Fibroblast of mammary gland (primary cell): ENCODE measurements around the gene FRY.
A peak's percentile ranks its signal among the peaks of the same experiment; 100 is the strongest.

ENCODE experiments used
- DNase-seq: peaks from one replicate; pipeline ENCODE4 v3.0.0-alpha.2; 2010; ENCODE audit warnings: low read depth
- H3K4me3 ChIP-seq: 2 replicates; pipeline ENCODE4 v1.5.1; 2011; ENCODE audit warnings: low read depth, mild to moderate bottlenecking, low read length, moderate library complexity; ENCODE audit not compliant: control insufficient read depth
- TF ChIP-seq, protein P1 (sequence below): conservative IDR thresholded peaks from 2 replicates; pipeline ENCODE4 v1.5.1; 2011; ENCODE audit warnings: low read depth, low read length, inconsistent platforms; ENCODE audit not compliant: control insufficient read depth, insufficient read depth

FRY gene

DNA sequence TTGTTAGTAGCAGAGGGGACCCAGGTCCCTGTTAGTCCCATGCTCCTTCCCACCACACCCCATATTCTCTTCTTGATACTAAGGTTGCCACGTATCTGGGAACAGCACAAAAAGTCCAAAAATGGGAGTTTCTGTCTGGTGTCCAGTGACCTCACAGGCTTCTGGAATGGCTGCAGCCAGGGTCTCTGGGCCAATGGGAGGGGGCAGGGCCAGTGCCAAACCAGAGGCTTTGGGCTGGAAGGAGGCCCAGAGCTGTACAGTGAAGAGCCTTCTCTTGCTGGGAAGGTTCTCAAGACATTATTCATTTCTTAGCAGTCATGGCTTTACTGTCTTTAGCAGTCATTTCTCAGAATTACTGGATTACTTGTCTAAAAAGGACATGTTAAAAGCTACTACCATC lies 119.2 kb downstream of the FRY start:
- TF ChIP-seq, protein P1, sequence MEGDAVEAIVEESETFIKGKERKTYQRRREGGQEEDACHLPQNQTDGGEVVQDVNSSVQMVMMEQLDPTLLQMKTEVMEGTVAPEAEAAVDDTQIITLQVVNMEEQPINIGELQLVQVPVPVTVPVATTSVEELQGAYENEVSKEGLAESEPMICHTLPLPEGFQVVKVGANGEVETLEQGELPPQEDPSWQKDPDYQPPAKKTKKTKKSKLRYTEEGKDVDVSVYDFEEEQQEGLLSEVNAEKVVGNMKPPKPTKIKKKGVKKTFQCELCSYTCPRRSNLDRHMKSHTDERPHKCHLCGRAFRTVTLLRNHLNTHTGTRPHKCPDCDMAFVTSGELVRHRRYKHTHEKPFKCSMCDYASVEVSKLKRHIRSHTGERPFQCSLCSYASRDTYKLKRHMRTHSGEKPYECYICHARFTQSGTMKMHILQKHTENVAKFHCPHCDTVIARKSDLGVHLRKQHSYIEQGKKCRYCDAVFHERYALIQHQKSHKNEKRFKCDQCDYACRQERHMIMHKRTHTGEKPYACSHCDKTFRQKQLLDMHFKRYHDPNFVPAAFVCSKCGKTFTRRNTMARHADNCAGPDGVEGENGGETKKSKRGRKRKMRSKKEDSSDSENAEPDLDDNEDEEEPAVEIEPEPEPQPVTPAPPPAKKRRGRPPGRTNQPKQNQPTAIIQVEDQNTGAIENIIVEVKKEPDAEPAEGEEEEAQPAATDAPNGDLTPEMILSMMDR = no peak
- no peak overlapping the region for H3K4me3 ChIP-seq
- peak; percentile 89 for DNase-seq

DNA sequence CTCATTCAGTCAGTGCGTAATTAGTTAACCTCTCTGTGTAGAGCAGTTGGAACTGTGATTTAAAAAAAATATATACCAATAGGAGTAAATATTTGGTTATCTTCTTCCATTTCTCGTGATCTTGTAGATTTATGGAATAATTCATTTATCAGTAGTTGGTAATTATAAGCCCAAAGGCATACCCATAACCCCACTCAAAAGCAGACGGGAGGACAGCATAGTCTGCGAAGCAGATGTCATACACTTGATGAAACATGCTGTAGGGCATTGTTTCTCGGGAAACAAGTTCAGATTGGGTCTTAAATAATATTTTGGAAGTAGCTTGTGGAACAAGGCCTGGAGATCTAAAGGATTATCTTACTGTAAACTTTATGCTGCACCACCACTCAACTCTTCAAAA lies 119.7 kb downstream of the FRY start:
- H3K4me3 ChIP-seq = no peak overlapping the region
- TF ChIP-seq, protein P1 = no peak
- no peak for DNase-seq

DNA sequence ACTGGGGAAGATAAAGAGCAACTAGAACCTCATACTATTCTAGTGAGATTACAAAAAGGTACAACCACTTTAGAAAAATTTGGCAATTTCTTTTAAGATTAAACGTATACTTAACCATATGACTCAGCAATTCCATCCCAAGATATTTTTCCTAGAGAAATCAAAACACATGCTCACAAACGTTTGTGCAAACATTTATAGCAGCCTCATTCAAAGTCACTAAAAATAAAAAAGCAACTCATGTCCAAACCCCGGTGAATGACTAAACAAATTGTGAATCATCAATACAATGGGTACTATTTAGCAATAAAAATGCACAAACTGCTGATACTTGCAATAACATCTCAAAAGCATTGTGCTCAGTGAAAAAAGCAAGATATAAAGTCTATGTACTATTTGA lies 121.5 kb downstream of the FRY start:
- TF ChIP-seq, protein P1 = no peak
- DNase-seq = peak; percentile 93
- H3K4me3 ChIP-seq = no peak overlapping the region

DNA sequence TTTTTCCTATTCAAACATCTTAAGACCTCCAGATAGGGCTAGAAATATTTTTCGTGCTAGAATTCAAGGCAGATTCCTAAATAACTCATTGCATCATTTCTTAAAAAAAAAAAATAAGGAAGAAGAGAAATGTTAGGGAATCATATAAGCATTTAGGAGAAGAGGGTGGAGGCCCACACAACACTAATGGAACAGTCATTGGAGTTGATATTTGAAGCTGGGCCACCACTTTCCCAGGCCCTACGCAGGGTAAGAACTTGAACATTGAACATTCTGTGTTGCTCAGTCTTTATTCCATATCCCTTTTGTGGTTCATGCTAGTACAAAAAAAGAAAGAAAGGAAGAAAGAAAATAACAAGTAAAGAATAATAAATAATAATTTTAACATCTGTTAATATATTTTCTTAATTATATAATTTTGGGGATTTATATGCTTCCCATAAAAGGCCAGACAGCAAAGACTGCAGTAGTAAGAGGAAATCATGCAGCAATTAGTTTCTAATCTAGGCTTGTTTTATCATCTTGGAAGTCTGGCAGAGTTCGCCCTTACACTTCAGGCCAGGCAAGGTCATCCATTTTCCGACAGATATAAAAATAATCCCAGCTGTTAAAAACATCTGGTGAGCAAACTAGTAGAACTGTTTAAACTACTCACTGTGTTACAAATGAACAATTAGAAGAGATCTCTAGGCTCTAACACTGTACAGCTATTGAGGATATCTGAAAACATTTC lies 127.7 kb downstream of the FRY start:
- DNase-seq = no peak
- TF ChIP-seq, protein P1 = no peak
- no peak overlapping the region for H3K4me3 ChIP-seq

DNA sequence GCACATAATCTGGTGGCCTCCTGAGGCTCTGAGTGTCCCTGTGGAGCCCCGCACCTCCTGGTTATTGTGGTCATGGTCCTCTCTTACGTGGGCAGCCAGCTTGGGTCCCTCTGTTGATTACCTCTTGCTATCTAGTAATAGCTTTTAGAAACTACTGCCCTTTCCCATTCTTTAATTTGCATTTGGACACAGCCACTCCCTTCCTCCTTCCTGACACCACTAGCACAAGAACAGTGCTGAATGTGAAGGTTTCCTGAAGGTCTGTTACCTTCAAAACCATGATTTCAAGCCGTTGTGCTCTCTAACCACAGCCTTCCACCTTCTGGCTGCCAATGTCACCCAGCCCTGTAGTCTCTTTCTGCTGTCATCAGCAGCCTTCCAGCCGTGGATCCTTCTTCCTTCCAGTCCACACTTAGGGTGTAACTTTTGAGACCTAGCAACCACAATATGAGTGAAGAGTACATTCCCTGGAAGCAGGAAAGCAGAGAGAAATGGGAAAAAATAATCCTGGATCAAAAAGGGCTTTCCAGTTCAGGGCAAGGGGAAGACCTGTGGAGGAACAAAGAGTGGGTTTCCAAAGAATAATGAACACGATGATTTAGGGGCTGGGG lies 130.9 kb downstream of the FRY start:
- no peak for DNase-seq
- H3K4me3 ChIP-seq = no peak overlapping the region
- TF ChIP-seq, protein P1 = no peak

DNA sequence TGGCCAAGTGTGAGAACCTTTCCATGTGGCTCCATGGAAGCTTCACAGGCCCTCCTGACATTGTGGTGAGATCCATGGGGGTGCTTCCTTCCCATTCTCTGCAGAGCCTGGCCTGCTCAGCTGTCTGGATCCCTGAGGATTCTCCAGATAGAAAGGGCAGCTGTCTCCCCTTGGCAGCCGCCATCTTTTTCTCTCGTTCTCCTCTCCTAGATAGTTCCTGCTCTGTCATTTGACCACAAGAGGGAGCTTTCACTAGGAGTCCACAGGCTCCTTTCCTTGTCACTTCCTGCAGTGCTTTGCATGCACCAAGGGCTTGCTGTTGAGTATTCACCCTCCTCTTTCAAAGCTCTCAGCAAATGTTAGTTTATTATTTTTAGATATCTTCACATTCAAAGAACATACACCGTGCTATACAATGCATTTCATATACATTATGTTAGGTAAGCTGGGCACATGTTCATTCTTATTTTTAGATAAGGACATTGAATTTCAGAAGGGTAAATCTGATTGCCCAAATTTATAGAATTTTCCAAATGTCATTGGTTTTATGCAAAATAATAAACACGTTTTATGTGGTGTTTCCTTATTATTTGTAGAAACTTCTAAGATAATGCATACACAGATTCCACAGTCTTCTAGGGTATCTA lies 133.2 kb downstream of the FRY start:
- peak; percentile 73 for DNase-seq
- H3K4me3 ChIP-seq = no peak overlapping the region
- TF ChIP-seq, protein P1 = peak; percentile 82
